Hematopoietic multipotent progenitor cell (in vitro differentiated cells): ENCODE measurements around the gene KHDC4. TPM values are rescaled to one million over a fixed set of nuclear protein-coding genes. Genes with fewer than 3 reads are reported as not detected.
A peak's percentile ranks its signal among the peaks of the same experiment; 100 is the strongest.

ENCODE experiments used
- DNase-seq, 3 donors: peaks; one replicate each; pipeline ENCODE4 v3.0.0-alpha.2; 2011 to 2015; ENCODE audit warnings: low read depth in 2 of 3, low spot score in 2 of 3
- total RNA-seq: library from RNA; depleted of rRNA; stranded (reverse); fragments of >200 nt; gene quantifications from one replicate; pipeline ENCODE4 v1.2.3, GENCODE V29; 2012

The KHDC4 gene
- 45.2 TPM for total RNA-seq

GRCh38 chr1:155934097-155934935 lies at the start of gene KHDC4:
TSS of gene KHDC4 (minus strand) at chr1:155934413. CDS start at chr1:155934373, 40 bp downstream.
- DNase-seq, result peak; percentile 91 to 100 (median 98)

- DNase-seq, result peak in 1 of 3 donors; percentile 43
These were observed 49.2 kb upstream of the KHDC4 start for GRCh38 chr1:155983191-155984024.

DNA sequence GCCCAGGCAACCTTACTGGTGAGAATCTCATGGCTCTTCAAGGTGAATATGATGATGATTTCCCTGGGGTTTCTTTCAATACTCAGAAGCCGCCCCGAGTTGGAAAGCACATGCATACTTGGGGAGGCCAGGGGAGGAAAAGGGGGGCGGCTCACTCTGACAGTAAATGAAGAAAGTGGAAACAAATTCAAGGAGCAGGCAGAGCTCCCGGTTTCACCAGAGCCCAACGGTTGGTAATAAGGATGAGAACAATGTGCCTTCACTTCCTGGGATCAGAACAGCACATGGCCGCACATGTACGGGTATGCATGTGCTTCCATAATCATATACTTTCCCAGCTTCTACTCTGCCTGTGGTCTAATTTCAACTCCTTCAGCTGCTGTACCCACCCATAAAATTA lies 47.9 kb upstream of the KHDC4 start:
- DNase-seq, result no peak

GRCh38 chr1:155981266-155982088 lies 47.3 kb upstream of the KHDC4 start:
- DNase-seq, result peak in 1 of 3 donors; percentile 68

DNA sequence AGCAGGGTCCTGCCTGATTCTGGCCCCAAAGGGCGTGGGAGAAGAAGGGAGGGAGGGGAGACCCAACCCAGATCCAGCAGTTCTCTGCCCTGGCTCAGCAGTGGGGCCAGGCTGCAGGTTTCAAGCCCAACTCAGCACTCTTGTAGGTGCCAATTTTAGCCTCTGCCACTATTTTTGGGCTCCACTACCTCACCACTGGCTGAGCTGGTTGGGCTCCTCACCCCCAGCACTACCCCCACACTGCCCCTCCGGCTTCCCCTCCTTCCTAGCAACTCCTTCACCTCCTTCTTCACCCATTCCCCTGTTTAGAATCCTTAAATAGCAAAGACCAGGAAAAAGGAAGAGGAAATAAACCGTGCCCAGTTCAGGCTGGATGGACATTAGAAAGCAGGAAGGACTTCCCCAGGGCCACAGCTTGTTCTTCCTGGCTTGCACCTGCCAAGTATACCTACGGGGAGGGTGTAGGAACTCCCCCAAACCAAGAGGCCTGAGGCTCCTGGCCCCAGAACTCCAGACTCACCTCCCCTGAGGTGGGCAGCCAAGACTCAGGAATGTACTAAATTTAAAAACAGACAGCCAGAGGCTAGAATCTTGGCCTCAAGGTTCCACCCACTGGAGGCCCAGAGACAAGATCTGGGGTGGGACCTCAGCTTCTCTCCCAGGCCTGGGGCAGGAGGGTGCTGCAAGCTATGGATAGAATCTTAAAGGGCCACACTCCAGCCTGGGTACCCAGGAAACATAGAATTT lies 45.6 kb upstream of the KHDC4 start:
- DNase-seq, result no peak

- DNase-seq, result no peak
These were observed 44.8 kb upstream of the KHDC4 start for GRCh38 chr1:155978973-155979429.

GRCh38 chr1:155978325-155978972 lies 44.2 kb upstream of the KHDC4 start, which contains the start of gene ARHGEF2:
TSS of gene ARHGEF2 (minus strand) at chr1:155978547. CDS start at chr1:155978427, 120 bp downstream.
- peak in 2 of 3 donors; percentile 92 to 96 for DNase-seq

DNA sequence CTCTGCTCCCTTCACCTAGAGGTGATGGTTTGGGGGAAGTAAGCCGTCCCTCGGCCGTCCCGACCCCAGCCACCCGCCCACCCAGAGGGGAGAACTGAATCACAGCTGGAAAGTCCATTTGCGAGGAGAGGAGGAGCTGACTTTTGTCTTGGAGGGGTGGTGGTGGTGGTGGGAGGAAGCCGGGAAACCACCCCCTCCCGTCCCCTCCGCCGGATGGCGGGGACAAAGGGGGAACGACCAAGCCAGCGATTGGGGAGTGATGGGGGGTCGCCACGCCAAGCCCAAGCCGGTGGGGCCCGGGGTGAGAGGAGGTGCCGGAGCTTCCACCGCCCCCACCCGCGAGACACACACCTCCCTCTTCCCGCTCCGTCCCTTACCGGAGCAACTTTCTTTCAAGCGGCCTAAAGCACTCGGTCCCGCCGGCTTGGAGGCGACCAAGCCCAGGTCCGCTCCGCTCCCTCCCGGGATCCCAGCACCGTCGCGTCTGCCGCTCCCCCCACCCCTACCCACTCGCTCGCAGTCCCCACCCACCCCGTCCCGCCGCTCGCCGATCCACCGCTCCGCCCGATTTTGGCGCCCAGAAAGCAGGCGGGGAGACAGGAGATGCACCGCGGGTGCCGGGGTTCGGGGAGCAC lies 43.6 kb upstream of the KHDC4 start:
- peak in 1 of 3 donors; percentile 15 for DNase-seq

GRCh38 chr1:155976913-155977689 lies 42.9 kb upstream of the KHDC4 start:
- no peak for DNase-seq

- peak in 2 of 3 donors; percentile 88 to 97 for DNase-seq
These were observed 42.1 kb upstream of the KHDC4 start for GRCh38 chr1:155976062-155976912.

GRCh38 chr1:155975375-155976061 lies 41.3 kb upstream of the KHDC4 start:
- DNase-seq, result no peak

DNA sequence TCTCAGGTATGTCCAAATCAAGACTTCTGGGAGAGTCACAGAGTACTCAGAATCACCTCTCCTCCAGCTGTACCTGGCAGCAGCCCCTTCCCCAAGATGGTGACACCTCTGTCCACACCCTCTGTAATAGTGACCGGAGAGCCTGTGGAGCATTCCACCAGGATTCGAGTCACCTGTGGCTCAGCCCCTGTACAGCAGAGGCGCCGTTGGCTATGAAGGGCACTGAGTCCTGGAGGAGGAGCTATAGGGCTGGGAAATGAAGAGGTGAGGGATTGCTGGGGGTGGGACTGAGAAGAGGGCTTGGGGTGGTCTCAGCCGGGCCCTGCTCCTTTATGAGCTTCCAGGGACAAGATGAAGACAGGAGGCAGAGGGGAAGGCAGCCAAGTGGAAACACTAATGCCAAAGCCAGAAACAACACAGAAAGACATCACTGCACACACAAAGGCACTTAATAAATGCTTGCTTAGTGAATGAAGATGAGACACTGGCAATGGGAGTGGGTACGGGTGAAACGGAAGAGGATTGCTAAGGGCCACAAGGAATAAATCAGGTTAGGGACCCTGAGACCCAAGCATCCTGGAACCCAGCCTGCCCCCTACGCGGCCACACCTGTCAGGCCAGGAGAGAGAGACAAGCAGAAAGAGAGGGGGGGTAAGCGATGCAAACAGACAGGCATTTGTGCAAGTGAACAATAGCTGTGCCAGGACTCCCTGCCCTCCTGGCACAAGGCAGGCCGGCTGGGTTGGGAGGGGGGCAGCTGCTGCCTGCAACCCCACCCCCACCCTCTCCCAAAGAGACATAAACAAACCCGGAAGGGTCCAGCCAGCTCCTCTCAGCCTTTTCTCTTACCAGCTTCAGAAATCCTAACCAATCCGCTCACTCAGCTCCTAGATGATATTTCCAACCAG lies 40.2 kb upstream of the KHDC4 start:
- DNase-seq, result no peak

DNA sequence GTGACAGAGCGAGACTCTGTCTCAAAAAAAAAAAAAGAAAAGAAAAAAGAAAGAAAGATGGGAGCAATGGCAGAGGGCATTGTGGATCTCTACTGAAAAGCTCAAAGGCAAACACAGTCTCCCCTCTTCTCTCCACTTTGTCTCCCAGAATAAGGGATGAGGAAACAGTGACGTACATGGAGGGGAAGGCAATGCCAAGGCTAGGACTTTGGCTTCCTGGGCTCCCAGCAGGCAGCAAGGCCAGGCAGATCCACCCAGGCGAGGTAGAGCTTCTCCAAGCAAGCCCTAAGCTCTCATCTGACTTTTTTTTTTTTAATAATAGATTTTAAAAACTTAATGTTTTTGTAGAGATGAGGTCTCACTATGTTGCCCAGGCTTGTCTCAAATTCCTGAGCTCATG lies 39.5 kb upstream of the KHDC4 start:
- no peak for DNase-seq

DNA sequence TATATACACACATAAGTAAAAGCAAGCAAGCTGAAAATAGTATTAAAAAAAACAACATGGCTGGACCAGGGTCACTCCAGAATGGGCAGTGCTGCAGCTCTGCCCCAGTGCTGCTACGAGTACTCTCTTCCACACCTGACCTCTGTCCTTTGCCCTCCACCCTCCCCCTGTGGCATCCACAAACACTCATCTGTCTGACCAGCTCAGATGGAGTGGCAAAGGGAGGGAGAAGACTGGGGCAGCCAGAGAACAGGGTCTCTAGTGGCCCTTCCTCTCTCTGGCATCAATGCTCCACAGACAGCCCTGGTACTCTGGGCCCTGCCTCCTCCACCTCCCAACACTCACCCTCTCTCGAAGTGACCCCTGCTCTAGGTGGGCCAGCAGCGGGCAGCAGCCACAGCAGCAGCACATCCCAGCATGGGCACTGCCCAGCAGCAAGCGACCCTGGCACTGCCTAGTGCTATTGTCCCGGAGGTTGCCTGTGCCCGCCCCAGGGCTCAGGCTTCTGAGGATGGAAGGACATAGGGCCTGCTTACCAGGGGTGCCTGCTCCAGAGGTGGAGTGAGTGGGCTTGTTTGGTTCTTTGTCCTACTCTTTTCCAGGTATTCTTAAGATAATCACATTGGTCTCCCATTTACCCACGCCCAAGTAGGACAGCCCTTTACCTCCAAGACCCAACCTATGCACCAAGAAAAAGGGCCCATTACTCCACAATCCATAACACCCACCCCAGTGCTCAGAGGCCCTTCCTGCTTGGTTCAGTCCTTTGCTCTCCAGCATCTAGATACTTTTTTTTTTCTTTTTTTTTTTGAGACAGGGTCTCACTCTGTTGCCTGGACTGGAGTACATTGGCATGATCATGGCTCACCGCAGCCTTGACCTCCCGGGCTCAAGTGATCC lies 37.9 kb upstream of the KHDC4 start:
- no peak for DNase-seq
